Hepatocyte (in vitro differentiated cells): ENCODE results near the gene FAM3C.

Experiments used
- EZH2 ChIP-seq: fragments of 200-600 bp; sonication (generic); IDR thresholded peaks from 2 replicates; pipeline ENCODE4 v1.6.1; 2016; ENCODE audit warnings: antibody characterized with exemption, mild to moderate bottlenecking, borderline replicate concordance
- TF ChIP-seq, protein P1 (sequence below): fragments of 200-600 bp; sonication (generic); IDR thresholded peaks from 2 replicates; pipeline ENCODE4 v1.5.1; 2016; ENCODE audit warnings: antibody characterized with exemption, mild to moderate bottlenecking; ENCODE audit not compliant: poor library complexity

DNA sequence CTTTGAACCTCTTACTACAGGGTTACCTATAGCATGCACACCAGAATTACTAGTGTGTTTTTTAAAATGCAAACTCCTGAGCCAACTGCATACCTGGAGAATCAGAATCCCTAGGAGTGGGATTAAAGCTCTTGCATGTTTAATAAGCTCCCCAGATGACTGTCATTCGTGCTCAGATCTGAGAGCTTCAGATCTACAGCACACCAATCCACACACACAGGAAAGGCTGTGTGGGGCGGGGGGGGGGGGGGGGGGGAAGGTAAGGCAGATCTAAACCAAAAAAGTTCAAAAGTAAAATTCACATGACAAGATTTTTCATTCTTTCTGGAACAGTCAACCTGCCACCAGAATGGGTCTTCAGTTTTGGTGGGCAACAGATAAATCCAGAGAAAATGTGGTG, 5.5 kb downstream of the FAM3C start:
- TF ChIP-seq EZH2: no peak
- TF ChIP-seq, protein P1, sequence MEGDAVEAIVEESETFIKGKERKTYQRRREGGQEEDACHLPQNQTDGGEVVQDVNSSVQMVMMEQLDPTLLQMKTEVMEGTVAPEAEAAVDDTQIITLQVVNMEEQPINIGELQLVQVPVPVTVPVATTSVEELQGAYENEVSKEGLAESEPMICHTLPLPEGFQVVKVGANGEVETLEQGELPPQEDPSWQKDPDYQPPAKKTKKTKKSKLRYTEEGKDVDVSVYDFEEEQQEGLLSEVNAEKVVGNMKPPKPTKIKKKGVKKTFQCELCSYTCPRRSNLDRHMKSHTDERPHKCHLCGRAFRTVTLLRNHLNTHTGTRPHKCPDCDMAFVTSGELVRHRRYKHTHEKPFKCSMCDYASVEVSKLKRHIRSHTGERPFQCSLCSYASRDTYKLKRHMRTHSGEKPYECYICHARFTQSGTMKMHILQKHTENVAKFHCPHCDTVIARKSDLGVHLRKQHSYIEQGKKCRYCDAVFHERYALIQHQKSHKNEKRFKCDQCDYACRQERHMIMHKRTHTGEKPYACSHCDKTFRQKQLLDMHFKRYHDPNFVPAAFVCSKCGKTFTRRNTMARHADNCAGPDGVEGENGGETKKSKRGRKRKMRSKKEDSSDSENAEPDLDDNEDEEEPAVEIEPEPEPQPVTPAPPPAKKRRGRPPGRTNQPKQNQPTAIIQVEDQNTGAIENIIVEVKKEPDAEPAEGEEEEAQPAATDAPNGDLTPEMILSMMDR: no peak
